ENCODE results near the gene PSMA7.
A peak's percentile ranks its signal among the peaks of the same experiment; 100 is the strongest.

- TF ChIP-seq, protein P1, sequence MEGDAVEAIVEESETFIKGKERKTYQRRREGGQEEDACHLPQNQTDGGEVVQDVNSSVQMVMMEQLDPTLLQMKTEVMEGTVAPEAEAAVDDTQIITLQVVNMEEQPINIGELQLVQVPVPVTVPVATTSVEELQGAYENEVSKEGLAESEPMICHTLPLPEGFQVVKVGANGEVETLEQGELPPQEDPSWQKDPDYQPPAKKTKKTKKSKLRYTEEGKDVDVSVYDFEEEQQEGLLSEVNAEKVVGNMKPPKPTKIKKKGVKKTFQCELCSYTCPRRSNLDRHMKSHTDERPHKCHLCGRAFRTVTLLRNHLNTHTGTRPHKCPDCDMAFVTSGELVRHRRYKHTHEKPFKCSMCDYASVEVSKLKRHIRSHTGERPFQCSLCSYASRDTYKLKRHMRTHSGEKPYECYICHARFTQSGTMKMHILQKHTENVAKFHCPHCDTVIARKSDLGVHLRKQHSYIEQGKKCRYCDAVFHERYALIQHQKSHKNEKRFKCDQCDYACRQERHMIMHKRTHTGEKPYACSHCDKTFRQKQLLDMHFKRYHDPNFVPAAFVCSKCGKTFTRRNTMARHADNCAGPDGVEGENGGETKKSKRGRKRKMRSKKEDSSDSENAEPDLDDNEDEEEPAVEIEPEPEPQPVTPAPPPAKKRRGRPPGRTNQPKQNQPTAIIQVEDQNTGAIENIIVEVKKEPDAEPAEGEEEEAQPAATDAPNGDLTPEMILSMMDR (IDR thresholded peaks at IDR 0.05) = peak in 3 of 12 donors; percentile 4 to 14 (median 7)
- TF ChIP-seq POLR2A (IDR thresholded peaks at IDR 0.05) = peak in 1 of 2 donors; percentile 93
These were observed 39.6 kb upstream of the PSMA7 start, which contains the start of gene MTG2 for GRCh38 chr20:62182469-62183425.
